HS-27A (cell line): ENCODE data around the gene TNS1.

Experiments used
- DNase-seq: peaks from one replicate; pipeline ENCODE4 v3.0.0-alpha.2; 2012; ENCODE audit warnings: low read depth, missing footprints

Gene TNS1

GRCh38 chr2:217912098-217913024, 90.4 kb downstream of the TNS1 start:
- no peak for DNase-seq

- DNase-seq, result no peak
Observed at GRCh38 chr2:217911283-217912097, 91.3 kb downstream of the TNS1 start.

- no peak for DNase-seq
Observed at GRCh38 chr2:217910875-217911212, 92.0 kb downstream of the TNS1 start.

- DNase-seq, result no peak
Observed at GRCh38 chr2:217909156-217909820, 93.5 kb downstream of the TNS1 start.

- DNase-seq, result no peak
Observed at GRCh38 chr2:217908544-217908943, 94.3 kb downstream of the TNS1 start.

- no peak for DNase-seq
Observed at GRCh38 chr2:217907266-217907665, 95.5 kb downstream of the TNS1 start.

- DNase-seq, result no peak
Observed at GRCh38 chr2:217906798-217907197, 96.0 kb downstream of the TNS1 start.

GRCh38 chr2:217905896-217906295, 96.9 kb downstream of the TNS1 start:
- DNase-seq, result no peak

GRCh38 chr2:217905395-217905794, 97.4 kb downstream of the TNS1 start:
- DNase-seq, result no peak

- no peak for DNase-seq
Observed at GRCh38 chr2:217904614-217904965, 98.2 kb downstream of the TNS1 start.

- no peak for DNase-seq
Observed at GRCh38 chr2:217903859-217904613, 98.8 kb downstream of the TNS1 start.

- no peak for DNase-seq
Observed at GRCh38 chr2:217903142-217903858, 99.5 kb downstream of the TNS1 start.

- no peak for DNase-seq
Observed at GRCh38 chr2:217902379-217903141, 100.2 kb downstream of the TNS1 start.

- no peak for DNase-seq
Observed at GRCh38 chr2:217901835-217902378, 100.9 kb downstream of the TNS1 start.

GRCh38 chr2:217901400-217901799, 101.4 kb downstream of the TNS1 start:
- DNase-seq, result no peak

GRCh38 chr2:217900780-217901360, 101.9 kb downstream of the TNS1 start:
- no peak for DNase-seq

- DNase-seq, result no peak
Observed at GRCh38 chr2:217900010-217900779, 102.6 kb downstream of the TNS1 start.

GRCh38 chr2:217899231-217900009, 103.4 kb downstream of the TNS1 start:
- no peak for DNase-seq
